SK-N-SH treated with all-trans-retinoic acid at 6 μM for 48 hours (cell line): ENCODE results near the gene XPOT.

Experiments
- ATAC-seq: fragments of 200-7000 bp; cut with Tn5 transposase; 3 replicates; pipeline ENCODE4 v1.9.1; 2020; ENCODE audit warnings: mild to moderate bottlenecking, moderate library complexity
- ARNTL ChIP-seq: fragments of 450-650 bp; formaldehyde crosslinking; IDR thresholded peaks from 2 replicates; pipeline ENCODE4 v1.5.0; 2020; ENCODE audit warnings: low read depth, mild to moderate bottlenecking, moderate library complexity, borderline replicate concordance
- BACH2 ChIP-seq: fragments of 250-450 bp; sonication (Bioruptor Pico); IDR thresholded peaks from 2 replicates; pipeline ENCODE4 v1.9.0; 2021; ENCODE audit warnings: mild to moderate bottlenecking, borderline replicate concordance
- CREB5 ChIP-seq: fragments of 250-450 bp; sonication (Bioruptor Pico); IDR thresholded peaks from 2 replicates; pipeline ENCODE4 v1.5.1; 2020; ENCODE audit warnings: low read depth, mild to moderate bottlenecking, moderate library complexity
- CSDC2 ChIP-seq: fragments of 250-450 bp; sonication (Bioruptor Pico); IDR thresholded peaks from 2 replicates; pipeline ENCODE4 v1.5.0; 2020; ENCODE audit warnings: mild to moderate bottlenecking, moderate library complexity
- ESRRG ChIP-seq: fragments of 250-450 bp; sonication (Bioruptor Pico); IDR thresholded peaks from 2 replicates; pipeline ENCODE4 v1.6.1; 2021; ENCODE audit warnings: mild to moderate bottlenecking
- GLIS3 ChIP-seq: fragments of 250-450 bp; sonication (Bioruptor Pico); IDR thresholded peaks from 2 replicates; pipeline ENCODE4 v1.5.0; 2020; ENCODE audit warnings: mild to moderate bottlenecking, moderate library complexity
- ISL1 ChIP-seq: fragments of 250-450 bp; sonication (Bioruptor Pico); IDR thresholded peaks from 2 replicates; pipeline ENCODE4 v2.1.2; 2022; ENCODE audit warnings: mild to moderate bottlenecking, moderate library complexity
- OSR1 ChIP-seq: fragments of 250-450 bp; sonication (Bioruptor Pico); IDR thresholded peaks from 2 replicates; pipeline ENCODE4 v1.8.0; 2022; ENCODE audit warnings: moderate library complexity, mild to moderate bottlenecking, inconsistent platforms
- POU6F1 ChIP-seq: fragments of 250-450 bp; sonication (Bioruptor Pico); IDR thresholded peaks from 2 replicates; pipeline ENCODE4 v1.8.0; 2021; ENCODE audit warnings: low read depth, mild to moderate bottlenecking, moderate library complexity, borderline replicate concordance
- PPARA ChIP-seq: fragments of 250-450 bp; sonication (Bioruptor Pico); IDR thresholded peaks from 2 replicates; pipeline ENCODE4 v1.5.0; 2020; ENCODE audit warnings: mild to moderate bottlenecking, borderline replicate concordance
- RARB ChIP-seq: fragments of 250-450 bp; sonication (Bioruptor Pico); IDR thresholded peaks from 2 replicates; pipeline ENCODE4 v1.8.0; 2021; ENCODE audit warnings: mild to moderate bottlenecking, moderate library complexity
- TCF4 ChIP-seq: fragments of 250-450 bp; sonication (Bioruptor Pico); IDR thresholded peaks from 2 replicates; pipeline ENCODE4 v1.8.0; 2021; ENCODE audit warnings: mild to moderate bottlenecking, moderate library complexity, borderline replicate concordance
- TOX ChIP-seq: fragments of 250-450 bp; sonication (Bioruptor Pico); IDR thresholded peaks from 2 replicates; pipeline ENCODE4 v1.8.0; 2021; ENCODE audit warnings: mild to moderate bottlenecking, moderate library complexity, borderline replicate concordance
- TSHZ2 ChIP-seq: fragments of 250-450 bp; sonication (Bioruptor Pico); IDR thresholded peaks from 2 replicates; pipeline ENCODE4 v1.5.0; 2020; ENCODE audit warnings: mild to moderate bottlenecking, moderate library complexity
- ZC3H10 ChIP-seq: fragments of 250-450 bp; sonication (Bioruptor Pico); IDR thresholded peaks from 2 replicates; pipeline ENCODE4 v1.5.1; 2021; ENCODE audit warnings: mild to moderate bottlenecking, moderate library complexity
- ZFP3 ChIP-seq: fragments of 250-450 bp; sonication (Bioruptor Pico); IDR thresholded peaks from 2 replicates; pipeline ENCODE4 v1.5.0; 2020; ENCODE audit warnings: mild to moderate bottlenecking, moderate library complexity
- ZFP30 ChIP-seq: fragments of 450-650 bp; formaldehyde crosslinking; IDR thresholded peaks from 2 replicates; pipeline ENCODE4 v1.5.0; 2022; ENCODE audit warnings: mild to moderate bottlenecking, moderate library complexity
- ZNF8 ChIP-seq: fragments of 450-650 bp; formaldehyde crosslinking; IDR thresholded peaks from 2 replicates; pipeline ENCODE4 v1.5.0; 2020; ENCODE audit warnings: mild to moderate bottlenecking, moderate library complexity

Gene XPOT

GRCh38 chr12:64475518-64475917, 71.3 kb downstream of the XPOT start:
- no peak for ATAC-seq
- TF ChIP-seq PPARA (CRISPR knock-in tag): no peak
- peak; percentile 72 for TF ChIP-seq ZNF8 (CRISPR knock-in tag)

GRCh38 chr12:64476844-64477243, 72.7 kb downstream of the XPOT start:
- TF ChIP-seq ZFP3 (CRISPR knock-in tag): no peak
- TF ChIP-seq, all 23 proteins: peak for 0
- no peak for ATAC-seq

GRCh38 chr12:64478661-64479060, 74.5 kb downstream of the XPOT start:
- no peak for ATAC-seq
- TF ChIP-seq BACH2 (CRISPR knock-in tag) (no peak), CREB5 (CRISPR knock-in tag) (no peak), ZFP30 (no peak), ZFP3 (CRISPR knock-in tag) (no peak), OSR1 (CRISPR knock-in tag) (no peak), TCF4 (no peak), ARNTL (CRISPR knock-in tag) (no peak), POU6F1 (CRISPR knock-in tag) (no peak), TOX (CRISPR knock-in tag) (no peak)
- TF ChIP-seq, all 23 proteins: peak for 0

- TF ChIP-seq TOX (CRISPR knock-in tag) (no peak), PPARA (CRISPR knock-in tag) (no peak), ISL1 (no peak), GLIS3 (CRISPR knock-in tag) (no peak), ZFP3 (CRISPR knock-in tag) (no peak), ARNTL (CRISPR knock-in tag) (no peak), ZNF8 (CRISPR knock-in tag) (no peak), POU6F1 (CRISPR knock-in tag) (no peak), RARB (CRISPR knock-in tag) (no peak), ESRRG (CRISPR knock-in tag) (no peak), OSR1 (CRISPR knock-in tag) (no peak), ZC3H10 (no peak)
- ATAC-seq: no peak
Observed at GRCh38 chr12:64480148-64480547, 76.0 kb downstream of the XPOT start.

GRCh38 chr12:64486657-64487056, 82.5 kb downstream of the XPOT start:
- ATAC-seq: no peak
- TF ChIP-seq RARB (CRISPR knock-in tag): no peak
- no peak for TF ChIP-seq OSR1 (CRISPR knock-in tag)
- TF ChIP-seq TSHZ2: no peak
- TF ChIP-seq ARNTL (CRISPR knock-in tag): no peak
- no peak for TF ChIP-seq ISL1
- TF ChIP-seq, all 23 proteins: peak for 0

- ATAC-seq: no peak
- TF ChIP-seq ZNF8 (CRISPR knock-in tag): no peak
- TF ChIP-seq PPARA (CRISPR knock-in tag): no peak
- TF ChIP-seq RARB (CRISPR knock-in tag): no peak
- TF ChIP-seq ZC3H10: no peak
- TF ChIP-seq CREB5 (CRISPR knock-in tag): no peak
- no peak for TF ChIP-seq ZFP30
- no peak for TF ChIP-seq BACH2 (CRISPR knock-in tag)
- no peak for TF ChIP-seq TOX (CRISPR knock-in tag)
- no peak for TF ChIP-seq TCF4
- TF ChIP-seq ESRRG (CRISPR knock-in tag): no peak
- no peak for TF ChIP-seq CSDC2 (CRISPR knock-in tag)
- TF ChIP-seq ISL1: no peak
Observed at GRCh38 chr12:64491718-64492117, 87.5 kb downstream of the XPOT start.
